Fibroblast of pulmonary artery (primary cell): ENCODE measurements around the gene ACOX3.

Experiments
- DNase-seq: peaks from one replicate; pipeline ENCODE4 v3.0.0-alpha.2; 2010; ENCODE audit warnings: low read depth
- H3K4me3 ChIP-seq: replicated peaks from 2 replicates; pipeline ENCODE4 v1.5.1; 2011; ENCODE audit warnings: low read depth, mild to moderate bottlenecking, control low read depth, low read length, moderate library complexity
- CTCF ChIP-seq: IDR thresholded peaks from 2 replicates; pipeline ENCODE4 v1.5.1; 2011; ENCODE audit warnings: mild to moderate bottlenecking, control low read depth, low read length, inconsistent platforms; ENCODE audit errors: missing control alignments

The ACOX3 gene

GRCh38 chr4:8401665-8402064, 38.9 kb downstream of the ACOX3 start:
- no peak for TF ChIP-seq CTCF

GRCh38 chr4:8400632-8401325, 39.7 kb downstream of the ACOX3 start:
- H3K4me3 ChIP-seq, result no peak overlapping the region
- TF ChIP-seq CTCF, result no peak
- no peak for DNase-seq

More at GRCh38 chr4:8401665-8402064, 38.9 kb downstream of the ACOX3 start:
- DNase-seq, result no peak
- no peak overlapping the region for H3K4me3 ChIP-seq

- no peak for TF ChIP-seq CTCF
- DNase-seq, result no peak
- H3K4me3 ChIP-seq, result no peak overlapping the region
Measured at GRCh38 chr4:8399298-8399697, 41.2 kb downstream of the ACOX3 start.

- H3K4me3 ChIP-seq, result no peak overlapping the region
- no peak for TF ChIP-seq CTCF
- DNase-seq, result no peak
Measured at GRCh38 chr4:8398347-8398746, 42.2 kb downstream of the ACOX3 start.

GRCh38 chr4:8396762-8397406, 43.6 kb downstream of the ACOX3 start:
- no peak overlapping the region for H3K4me3 ChIP-seq

GRCh38 chr4:8395504-8396296, 44.8 kb downstream of the ACOX3 start:
- no peak for DNase-seq
- no peak for TF ChIP-seq CTCF
- no peak overlapping the region for H3K4me3 ChIP-seq

More at GRCh38 chr4:8396762-8397406, 43.6 kb downstream of the ACOX3 start:
- DNase-seq, result no peak
- no peak for TF ChIP-seq CTCF
